ENCODE measurements around the gene TRIM7.

Gene TRIM7

DNA sequence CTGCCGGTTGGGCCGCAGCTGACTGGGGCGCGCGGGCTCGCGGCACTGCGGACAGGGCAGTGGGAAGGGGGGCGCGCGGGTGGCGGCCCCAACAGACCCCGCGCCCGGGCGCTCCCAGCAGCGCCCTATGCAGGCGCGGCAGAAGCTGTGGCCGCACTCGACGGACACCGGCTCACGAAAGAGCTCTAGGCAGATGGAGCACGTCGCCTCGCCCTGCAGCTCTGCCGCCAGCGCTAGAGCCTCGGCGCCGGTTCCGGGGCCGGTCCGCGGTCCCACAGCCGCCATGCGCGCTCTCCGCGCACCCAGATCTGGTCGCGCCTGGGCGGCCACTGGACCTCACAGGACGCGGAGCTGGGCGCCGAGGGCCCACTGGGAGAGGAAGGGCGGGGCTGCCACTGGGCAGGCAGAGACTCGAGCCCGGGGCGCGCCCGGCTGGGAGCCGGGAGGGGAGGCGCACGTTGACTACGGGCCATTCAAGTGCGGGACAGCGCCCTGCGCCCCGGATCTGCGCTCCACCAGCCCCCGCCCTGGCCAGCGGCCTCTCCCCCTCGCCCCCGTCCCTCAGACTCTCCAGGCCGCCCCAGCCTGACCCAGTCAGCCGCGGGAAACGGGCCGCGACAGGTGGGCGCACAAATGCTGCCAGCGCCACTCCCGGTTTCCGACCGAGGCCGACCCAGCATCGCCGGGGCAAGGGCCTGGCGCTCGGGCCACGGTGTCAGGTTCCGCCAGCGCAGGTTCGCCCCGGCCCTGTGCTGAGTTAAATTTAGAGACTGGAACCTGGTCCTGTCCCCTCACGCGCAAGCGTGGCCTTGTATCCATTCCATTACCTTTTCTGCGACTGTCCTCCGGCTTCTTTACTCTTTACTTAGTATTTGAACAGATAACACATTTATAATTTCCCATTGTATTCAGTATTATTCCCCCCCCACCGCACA, at the start of gene TRIM7:
Gene TRIM7, minus strand, starts transcription at position 371 of the 935 bp plus-strand sequence. Its CDS starts 86 bp downstream, at position 285.
- no peak for DNase-seq

DNA sequence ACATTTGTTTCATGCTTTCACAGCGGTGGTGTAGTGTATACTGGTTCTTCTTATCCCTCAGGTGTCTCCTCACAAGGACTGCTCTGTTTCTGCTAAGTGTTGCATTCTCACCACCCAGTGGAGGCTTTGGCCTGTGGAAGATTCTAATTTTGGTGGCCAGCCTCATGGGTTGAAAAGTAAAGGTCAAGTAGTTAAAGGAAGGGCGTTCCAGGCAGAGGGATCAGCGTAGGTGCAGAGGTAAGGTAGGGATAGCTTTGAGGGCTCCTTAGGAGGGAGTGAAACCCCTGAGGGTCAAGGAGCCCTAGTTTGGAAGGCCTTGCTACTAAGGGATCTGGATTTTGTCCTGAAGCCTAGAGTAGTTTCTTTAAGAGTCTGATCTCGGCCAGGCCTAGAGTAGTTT, 43.3 kb upstream of the TRIM7 start:
- DNase-seq = no peak

DNA sequence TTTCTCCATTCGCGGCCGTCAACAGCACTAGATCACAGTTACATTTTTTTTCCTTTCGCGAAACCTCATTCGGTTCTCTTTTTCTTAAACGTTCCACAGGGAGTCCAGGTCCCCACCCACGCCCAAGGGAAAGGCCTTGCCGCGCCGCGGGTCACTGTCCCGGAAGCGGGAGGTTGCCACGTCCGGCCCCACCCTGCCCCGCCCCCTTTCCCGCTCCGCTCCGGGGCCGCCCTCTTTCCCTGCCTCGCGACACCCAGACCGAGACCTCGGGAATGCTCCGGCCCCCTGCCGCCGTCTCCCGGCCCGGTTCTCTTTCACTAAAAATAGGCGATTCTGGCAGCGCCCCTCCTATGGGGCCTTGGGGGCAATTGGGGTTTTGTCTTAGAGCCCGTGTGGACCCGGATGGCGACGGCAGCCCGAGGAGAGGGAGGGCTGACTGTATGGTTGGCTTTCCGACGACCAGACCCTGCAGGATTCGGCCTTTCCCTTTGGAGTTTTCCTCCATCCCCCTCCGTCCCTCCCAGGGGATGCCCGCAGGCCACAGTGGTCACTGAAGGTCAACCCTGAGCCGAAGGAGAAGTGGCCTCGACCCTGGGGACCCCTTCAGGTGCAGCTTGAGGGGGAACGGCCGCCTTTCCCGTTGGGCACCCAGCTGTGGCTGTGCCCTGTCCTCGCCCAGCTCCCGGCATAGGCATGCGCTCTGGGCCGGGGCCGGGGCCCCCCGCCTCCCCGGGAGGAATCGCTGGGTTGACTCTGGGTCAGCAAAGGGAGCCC, 41.5 kb upstream of the TRIM7 start:
- DNase-seq = peak; percentile 56

DNA sequence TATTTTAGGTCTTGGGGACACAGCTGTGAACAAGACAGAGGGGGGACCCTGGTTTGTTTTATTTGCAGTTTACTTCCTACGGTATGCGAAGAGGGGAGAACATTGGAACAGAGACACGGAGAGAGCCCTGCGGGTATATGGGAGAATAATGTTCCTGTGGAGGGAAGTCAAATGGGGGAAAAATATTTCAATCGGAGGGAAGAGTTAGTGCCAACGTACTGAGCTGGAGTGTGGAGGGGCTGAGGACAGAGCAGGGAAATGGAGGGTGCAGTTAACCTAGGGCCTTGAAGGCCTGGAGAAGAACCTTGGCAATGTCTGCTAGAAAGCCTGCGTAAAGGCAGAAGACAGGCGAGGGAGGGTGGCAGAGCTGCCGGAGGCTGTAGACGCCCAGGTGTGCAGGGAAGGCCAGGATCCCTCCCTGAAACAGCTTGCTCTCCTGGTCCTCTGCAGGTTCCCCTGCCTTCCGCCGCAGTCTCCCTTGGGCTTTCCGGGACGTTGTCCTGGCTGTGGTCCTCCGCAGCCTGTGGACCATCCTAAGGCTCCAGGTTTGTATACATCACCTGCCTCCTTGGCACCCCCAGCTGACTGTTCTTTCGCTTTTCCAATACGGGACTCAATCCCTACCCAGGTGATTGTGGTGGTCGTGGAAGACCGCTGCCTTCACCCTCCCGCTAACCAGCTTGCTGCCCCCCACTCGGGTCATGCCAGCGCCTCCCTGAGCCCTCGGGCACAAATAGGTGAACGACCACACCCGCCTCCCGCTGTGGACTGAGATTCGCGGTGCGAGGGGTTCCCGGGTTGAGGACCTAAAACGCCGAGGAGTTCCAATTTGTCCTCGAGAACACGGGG, 40.7 kb upstream of the TRIM7 start:
- no peak for DNase-seq

DNA sequence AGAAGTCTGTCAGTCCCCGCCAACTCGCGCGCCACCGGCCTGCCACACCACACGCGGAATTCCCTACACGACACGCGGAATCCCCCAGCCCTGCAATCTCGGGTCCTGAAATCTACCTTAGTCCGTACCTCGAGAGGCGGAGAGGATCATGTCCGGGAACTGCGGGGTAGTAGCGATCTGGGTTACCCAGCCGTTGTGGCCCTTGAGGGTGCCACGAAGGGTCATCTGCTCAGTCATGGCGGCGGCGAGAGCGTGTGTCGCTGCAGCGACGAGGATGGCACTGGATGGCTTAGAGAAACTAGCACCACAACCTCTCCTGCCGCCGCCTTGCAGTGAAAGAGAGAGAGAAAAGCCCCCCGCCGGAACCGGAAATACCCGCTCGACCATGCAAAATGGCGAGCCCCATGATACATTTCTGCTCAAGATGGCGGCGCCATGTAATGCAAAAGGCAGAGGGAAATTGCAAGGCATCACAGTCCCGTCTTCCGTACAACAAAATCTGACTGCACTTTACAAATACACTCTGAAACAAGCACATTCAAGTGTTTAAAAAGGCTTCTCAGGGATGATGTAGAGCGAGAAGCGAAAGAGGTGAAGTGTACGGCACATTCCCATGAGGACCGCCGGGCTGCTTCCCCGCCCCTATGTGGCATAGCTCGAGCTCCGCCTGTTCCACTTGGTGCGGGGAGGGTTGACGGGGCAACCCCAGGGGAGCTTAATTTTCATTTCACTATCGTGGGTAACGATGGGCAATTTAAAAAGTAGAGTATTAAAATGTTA, 38.8 kb upstream of the TRIM7 start, which contains the start of gene RACK1:
Gene RACK1, minus strand, starts transcription at position 343 of the 780 bp plus-strand sequence. Its CDS starts 106 bp downstream, at position 237.
- peak; percentile 83 for DNase-seq

DNA sequence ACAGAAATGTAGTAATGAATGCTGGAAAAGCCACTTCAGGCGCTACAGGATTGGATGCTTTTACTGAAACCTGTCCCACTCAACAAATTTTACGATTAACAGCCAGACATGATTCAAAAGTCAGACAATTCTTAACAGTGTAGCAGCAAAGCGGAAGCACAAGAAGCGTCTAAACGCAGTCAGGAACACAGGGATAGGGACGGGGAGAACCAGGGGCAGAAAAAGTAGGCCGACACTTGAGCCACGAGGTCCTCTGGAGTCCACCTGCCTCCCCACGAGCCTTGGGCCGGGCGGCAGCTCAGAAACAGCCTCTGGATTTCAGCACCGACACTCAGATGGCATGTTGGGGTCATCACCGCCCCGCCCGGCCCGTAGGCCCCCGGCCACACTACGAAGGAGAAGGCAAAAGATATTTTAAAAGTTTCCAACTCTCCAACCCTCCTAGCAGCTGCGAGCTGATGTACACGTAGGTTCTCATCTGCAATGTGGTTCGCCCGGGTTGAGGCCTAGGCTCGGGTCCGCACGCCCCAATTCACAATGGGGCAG, 38.1 kb upstream of the TRIM7 start:
- DNase-seq = no peak

DNA sequence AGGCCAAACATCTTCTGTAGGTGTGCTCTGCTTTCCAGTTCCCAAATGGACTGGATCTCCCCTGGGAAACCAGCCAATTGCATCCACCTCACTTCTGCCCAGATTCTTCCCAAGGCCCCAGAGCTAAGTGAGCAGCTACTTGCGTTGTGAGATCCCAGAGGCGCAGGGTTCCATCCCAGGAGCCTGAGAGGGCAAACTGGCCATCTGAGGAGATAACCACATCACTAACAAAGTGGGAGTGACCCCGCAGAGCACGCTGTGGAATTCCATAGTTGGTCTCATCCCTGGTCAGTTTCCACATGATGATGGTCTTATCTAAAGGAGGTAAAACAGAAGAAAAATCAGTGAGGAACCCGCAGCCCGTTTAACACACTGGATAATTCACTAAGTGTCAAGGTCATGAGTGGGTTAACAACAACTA, 37.0 kb upstream of the TRIM7 start:
- no peak for DNase-seq

DNA sequence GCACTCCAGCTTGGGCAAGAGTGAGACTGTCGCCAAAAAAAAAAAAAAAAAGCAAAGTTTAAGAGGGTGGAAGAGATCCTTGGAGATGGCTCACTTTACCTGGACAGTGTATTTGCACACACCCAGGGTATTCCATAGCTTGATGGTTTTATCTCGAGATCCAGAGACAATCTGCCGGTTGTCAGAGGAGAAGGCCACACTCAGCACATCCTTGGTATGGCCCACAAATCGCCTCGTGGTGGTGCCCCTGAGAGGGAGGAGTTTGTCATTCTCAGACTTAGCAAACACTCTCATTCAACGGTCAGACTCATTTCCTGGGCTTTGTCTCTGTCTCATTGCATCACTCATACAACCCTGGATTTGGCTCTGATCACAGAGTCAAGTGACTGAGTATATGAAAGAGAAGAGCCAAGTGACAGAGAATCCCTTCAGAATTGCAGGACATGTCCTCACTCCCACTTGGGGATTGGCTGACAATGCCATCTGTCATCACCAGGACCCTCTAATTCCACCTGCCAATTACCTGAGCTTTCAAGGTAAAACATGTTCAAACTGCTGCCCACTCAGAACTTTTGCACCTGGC, 36.5 kb upstream of the TRIM7 start:
- DNase-seq = no peak

DNA sequence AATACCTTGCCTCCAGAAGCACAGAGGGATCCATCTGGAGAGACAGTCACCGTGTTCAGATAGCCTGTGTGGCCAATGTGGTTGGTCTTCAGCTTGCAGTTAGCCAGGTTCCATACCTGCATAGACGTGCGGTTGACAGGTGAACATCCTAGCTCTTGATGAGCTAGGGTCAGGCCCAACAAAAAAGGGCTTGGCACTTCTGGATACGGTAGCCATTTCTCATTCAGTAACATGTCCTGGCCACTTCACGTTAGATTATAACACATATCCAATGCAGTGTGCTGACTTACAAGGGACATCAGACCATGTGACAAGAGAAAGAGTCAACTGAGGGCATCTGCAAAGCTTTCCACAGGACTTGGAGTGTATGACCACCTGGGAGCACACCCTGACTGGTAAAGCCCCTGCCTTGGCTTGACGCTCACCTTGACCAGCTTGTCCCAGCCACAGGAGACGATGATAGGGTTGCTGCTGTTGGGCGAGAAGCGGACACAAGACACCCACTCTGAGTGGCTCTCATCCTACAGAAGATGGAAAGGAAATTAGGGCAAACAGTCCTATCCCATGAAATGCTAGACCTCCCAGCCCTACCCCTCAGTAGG, 34.2 kb upstream of the TRIM7 start:
- no peak for DNase-seq

DNA sequence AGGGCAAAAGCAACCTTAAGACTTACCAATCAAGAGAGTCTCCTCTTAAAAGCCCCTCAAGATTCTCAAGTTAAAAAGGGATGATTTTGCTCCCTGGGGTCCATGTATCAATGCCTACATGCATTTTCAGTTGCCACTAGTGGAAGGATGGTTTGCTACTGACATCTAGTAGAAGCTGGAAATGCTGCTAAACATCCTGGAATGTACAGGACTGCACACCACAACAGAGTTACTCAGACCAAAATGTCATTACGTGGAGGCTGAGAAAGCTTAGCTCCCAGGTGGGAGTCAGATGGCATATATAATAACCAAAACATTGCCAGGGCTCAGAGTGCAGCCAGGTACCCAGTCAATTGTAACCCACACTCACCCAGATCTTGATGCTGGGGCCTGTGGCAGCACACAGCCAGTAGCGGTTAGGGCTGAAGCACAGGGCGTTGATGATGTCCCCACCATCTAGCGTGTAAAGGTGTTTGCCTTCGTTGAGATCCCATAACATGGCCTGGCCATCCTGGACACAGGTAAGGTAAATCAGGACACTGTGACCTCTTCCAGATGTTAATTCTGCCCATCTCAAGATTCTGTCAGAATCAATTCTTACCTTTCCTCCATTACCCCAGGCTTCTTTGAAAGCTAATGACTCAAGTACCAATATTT, 32.9 kb upstream of the TRIM7 start:
- DNase-seq = no peak

DNA sequence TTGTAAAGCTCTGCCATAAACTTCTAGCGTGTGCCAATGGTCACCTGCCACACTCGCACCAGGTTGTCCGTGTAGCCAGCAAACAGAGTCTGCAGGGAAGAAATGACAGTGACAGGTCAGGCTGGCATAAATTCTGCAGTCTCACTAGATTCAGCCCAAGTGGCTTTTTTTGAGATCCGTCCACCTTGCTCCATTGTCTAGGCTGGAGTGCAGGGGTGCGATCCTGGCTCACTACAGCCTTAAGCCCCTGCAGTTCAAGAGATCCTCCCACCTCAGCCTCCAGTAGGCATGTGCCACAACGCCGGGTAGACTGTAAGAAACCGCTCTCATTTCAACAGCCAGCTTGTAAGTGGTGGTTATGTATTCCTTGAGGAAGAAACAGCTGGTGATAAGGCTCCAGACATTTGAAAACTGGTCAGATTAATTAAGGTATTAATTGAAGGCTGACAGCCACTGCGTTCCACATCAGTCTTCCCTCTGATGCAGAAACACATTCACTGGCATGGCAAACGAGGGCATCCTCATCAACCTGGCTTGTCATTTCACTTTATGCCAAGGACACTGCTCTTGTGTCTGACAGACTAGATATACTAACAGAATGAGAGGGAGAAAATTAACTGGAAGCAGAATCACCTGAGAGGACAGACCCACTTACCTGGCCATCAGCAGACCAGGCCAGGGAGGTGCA, 32.1 kb upstream of the TRIM7 start:
- no peak for DNase-seq

DNA sequence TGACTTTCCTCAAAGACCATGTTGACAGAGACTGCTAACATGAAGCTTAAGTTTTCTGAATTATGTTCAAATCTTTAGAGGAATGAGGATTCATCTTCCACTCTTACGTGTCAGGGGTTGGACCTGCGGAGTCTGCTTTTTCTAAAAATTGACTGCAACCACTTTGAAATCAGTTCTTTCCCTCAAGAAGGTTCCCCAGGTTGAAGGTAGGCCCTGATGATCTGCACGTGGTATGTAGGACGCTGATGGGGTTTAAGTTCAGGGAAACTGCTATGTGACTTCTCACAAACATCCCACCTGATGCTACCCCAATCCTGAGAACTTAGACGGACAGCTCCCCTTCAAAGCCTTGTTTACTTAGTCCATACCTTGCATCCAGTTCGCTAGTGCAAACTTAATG, 31.5 kb upstream of the TRIM7 start:
- DNase-seq = no peak

DNA sequence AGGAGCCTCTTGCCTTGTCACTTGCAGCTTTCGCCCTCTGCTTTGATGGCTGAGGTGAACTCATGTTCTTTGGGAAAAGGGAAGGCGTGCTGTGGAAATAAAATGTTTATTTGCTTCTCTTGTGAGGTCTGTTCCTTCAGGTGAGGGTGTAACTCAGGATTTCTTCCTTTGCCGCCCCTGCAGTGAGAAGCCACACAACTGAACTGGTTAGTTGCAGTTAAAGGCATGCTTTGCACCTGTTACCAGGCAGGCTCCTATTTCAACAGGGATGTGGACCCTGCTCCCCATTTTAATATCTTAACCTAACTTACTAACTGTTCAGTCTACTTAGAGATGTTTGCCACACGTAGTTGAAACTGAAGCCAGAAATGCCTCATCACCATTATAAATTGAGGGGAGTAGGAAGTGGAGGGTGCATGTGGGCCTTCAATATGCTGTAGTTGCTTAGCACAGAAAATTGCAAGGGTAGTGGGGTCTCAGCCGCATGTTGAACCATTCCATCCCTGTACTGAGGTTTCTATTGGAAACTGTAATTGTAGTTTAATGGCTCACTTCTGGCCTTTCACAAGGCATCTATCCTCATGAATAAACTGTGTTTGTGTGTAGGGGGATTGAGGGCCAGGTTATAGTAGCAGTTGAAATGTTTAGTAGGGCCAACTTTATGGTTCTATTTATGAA, 30.8 kb upstream of the TRIM7 start:
- DNase-seq = no peak

DNA sequence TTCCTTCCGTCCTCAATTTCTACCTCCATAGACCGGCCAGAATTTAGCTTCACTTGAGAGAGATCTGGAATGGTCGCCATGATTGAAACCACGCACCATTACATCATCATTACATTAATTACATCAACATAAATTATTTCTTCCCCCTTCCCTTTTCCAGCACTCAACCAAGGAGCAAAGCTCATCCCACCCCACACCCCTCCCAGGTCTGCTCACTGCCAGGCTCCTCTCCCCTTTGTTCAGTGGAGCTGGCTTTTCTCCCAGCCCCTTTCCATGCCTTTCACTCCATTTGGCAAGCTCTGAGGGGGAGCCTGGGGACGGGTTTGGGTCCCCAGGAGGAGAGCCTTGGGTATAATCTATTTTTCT, 30.3 kb upstream of the TRIM7 start:
- DNase-seq = no peak

DNA sequence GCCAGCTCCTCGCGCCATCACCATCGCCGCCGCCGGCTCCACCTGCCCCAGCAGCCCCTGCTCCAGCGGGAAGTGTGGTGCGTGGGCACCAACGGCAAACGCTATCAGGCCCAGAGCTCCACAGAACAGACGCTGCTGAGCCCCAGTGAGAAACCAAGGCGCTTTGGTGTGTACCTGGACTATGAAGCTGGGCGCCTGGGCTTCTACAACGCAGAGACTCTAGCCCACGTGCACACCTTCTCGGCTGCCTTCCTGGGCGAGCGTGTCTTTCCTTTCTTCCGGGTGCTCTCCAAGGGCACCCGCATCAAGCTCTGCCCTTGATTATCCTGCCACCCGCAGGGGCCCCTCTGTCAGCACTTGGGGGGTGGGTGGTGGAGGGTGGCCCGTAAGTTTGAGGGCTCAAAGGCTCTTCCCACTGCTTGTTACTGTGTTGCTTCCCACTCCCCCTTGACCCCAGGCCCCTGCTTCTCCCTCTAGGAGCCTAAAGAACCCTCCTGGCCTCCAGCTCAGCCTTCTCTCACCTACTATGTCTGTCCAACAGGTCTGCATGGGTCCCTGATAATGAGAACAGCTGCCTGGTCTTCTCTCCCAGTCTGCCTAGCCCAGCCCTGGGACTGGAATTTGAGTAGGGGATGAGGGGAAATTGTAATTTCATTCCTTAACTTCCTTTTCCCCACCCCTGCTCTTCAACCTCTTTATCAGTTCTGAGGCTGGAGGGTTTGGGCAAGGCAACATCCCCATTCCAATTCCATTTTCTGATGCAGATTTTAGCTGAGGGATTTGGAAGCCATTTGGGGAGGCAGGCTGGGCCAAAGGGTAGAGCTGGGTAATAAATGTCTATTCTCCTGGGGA, 29.7 kb upstream of the TRIM7 start:
- no peak for DNase-seq

DNA sequence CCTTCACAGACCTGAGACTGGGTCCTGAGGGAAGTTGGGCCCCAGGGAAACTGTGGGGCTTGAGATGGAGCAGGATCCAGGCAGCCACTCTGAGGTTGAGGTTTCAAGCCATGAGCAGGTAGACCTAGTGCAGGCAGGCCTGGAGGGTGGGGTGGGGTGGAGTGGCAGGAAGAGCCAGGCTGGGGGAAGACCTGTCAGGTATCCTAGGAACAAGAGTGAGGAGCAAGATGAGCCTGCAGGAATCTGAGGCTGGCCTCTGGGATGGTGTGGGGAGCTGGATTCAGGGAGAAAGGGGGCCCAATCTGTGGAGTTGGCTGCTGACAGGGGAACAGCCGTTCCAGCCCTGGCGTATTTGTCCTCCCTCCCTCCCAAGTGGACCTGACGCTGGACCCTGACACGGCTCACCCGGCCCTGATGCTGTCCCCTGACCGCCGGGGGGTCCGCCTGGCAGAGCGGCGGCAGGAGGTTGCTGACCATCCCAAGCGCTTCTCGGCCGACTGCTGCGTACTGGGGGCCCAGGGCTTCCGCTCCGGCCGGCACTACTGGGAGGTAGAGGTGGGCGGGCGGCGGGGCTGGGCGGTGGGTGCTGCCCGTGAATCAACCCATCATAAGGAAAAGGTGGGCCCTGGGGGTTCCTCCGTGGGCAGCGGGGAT, 28.9 kb upstream of the TRIM7 start:
- DNase-seq = no peak

DNA sequence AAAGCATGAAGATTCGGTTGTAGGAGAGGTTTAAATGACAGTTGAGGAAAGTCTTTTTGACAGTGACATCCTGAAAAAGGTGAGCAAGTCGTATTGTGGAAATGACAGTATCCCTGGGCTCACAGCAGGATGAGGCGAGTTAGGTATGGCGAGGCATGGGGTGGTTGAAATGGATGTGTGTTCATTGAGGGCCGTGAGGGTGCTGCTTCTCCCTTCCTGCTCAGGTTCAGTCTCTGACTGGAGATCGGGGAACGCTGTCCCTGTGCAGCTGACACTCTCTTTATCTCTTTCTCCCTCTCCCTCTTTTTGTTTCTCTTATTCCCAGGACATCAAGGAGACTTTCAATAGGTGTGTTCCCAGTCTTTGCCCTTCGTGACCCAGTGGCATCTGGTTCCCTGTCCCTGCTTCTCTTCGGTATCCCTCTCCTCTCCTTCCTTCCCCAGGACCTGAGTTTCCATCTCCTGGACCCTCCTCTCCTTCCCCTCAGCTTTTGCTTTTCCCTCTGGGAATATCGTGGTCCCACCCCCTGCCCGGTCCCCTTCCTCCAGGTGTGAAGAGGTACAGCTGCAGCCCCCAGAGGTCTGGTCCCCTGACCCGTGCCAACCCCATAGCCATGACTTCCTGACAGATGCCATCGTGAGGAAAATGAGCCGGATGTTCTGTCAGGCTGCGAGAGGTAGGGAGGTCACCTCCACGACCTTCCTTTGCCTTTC, 28.2 kb upstream of the TRIM7 start:
- no peak for DNase-seq
